NCI-H1105 (cell line): ENCODE results near the gene DCDC2C.

Source experiments
- DNase-seq: peaks from one replicate; lab custom pipeline; 2025; lab: John Stamatoyannopoulos, UW

DCDC2C gene

DNA sequence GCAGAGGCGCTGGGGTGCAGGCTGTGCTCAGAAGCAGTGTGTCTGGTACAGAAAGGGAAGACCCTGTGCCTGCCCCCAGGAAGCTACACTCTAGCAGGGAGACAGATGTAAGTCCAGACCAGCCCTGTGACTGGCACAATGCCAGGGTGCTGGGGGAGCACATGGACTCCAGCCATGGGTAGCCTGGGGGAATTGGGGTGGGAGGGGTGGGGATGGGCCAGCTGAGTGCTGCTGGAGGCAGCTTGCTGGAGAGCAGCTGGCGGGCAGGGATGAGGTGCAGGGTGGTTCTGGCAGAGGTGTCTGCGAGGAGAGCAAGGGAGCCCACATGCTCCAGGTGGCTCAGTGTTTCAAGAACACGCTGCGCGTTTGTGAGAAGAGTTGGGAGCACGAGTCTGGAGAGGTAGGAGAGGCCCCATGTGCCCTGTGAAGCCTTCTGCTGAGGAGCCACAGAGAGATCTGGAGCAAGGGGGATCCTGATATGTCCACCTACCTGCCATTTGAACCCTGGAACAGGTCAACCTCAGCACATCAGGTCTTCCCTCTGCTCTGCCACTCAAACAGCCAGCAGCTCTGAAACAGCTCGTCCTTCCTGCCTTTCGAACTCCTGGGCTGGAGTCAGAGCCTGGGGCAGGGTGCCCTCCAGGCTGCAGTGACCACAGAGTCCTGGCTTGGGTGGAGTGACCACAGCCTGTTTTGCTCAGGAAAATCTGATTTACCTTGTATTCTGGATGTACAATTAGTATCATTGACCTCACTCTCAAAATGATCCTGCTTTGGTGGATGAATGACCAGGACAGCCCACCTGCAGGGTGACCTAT lies 30.3 kb upstream of the DCDC2C start:
- DNase-seq = no peak

DNA sequence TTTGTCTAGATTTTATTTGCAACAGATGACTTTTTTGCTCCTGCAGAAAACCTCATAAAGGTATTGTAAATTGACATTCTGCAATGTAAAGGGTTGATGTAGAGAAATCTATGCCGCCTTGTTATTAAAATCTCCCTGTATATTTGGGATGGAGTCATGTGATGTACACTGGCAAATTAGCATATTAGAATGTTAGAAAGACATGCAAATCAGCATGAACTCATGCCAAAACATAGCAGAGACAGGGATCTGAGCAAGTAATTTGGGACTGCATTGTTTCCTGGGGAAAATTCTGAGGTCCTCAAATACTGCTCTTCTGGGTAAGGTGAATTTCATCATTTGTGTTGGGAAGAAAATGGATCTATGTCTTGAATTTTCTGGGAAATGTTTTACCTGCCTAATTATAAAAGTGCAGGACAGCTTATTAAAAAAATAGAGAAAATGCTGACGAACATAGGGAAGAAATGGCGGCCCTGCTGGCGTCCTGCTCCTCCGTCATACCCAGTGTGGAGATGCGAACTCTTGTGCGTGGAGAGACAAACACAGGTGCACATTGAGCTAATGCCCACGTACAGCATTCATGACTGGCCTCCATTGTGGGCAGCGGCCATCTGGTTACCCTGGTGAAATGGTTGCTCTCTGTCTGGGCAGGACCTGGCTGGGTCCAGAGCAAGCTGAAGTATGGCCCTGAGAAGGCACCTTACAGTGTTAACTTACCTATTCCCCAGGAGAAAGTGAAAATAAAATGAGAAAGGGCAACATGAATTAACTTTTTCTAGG lies 29.1 kb upstream of the DCDC2C start:
- DNase-seq = no peak

DNA sequence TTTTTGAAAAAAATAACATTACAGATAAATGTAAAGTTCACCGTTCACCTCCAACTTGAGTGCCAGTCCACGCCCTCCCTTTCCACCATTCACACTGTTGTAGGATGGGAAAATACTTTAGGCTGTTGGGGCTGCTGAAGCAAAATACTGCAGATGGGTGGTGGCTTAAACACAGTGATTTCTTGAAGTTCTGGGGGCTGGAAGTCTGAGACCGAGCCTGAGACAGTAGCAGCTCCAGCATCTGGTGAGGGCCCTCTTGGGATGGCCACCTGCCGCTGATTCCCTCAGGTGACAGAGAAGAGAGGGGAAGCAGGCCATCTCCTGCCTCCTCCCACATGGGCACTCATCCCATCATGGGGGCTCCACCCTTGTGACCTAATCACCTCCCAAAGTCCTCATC lies 27.7 kb upstream of the DCDC2C start:
- DNase-seq = no peak

DNA sequence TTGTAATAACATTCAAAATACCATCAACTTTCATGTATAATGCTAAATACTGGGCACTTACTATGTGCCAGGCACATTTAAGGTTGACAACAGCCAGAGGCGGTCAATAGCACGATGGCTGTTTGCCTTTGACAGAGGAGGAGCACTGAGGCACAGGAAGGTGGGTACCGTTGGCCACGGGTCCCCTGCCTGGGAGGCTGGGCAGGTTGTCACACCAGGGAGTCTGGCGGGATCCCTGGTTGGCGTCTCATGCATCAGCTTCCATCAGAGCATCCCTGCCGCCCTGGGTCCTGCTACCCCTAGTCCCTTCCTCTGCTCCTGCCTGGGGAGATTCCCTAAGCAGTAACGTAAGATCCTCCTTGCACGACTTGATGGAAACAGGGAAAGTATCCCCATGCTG lies 25.9 kb upstream of the DCDC2C start:
- no peak for DNase-seq

DNA sequence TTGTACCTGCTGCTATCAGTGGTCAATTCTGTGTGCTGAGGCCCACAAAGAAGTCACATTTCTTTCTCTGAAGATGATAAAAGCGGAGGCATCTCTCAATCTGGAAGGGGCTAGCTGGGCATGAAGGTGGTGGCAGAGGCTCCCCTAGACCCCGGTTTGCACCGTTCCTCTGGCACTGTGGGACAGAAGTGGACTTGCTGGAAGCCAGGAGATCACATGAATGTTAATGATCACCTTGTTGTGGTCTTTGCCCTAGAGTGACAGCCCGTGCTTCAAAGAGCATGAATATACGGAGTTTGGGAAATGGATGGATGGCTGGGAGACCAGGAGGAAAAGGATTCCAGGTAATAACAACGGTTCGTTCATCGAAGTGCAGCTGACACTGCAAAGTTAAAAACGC lies 25.2 kb upstream of the DCDC2C start:
- no peak for DNase-seq

DNA sequence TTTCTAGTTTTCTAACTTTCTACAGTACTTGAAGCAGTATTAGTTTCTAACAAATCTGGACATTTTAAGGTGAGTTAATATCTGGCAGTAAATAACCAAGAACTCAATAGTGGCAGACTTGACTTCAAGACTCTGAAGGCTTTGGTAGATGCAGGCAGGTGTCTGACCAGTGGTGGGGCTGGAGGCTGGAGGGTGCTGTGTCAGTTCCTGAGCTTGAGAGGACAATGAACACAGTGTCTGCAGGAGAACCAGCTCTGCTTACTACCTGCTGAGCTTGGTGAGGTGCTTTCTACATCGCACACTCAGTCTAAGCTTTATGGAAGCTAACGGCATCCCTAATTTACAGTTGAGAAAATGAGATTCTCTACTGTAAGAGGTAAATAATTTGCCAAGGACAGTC lies 24.2 kb upstream of the DCDC2C start:
- no peak for DNase-seq

DNA sequence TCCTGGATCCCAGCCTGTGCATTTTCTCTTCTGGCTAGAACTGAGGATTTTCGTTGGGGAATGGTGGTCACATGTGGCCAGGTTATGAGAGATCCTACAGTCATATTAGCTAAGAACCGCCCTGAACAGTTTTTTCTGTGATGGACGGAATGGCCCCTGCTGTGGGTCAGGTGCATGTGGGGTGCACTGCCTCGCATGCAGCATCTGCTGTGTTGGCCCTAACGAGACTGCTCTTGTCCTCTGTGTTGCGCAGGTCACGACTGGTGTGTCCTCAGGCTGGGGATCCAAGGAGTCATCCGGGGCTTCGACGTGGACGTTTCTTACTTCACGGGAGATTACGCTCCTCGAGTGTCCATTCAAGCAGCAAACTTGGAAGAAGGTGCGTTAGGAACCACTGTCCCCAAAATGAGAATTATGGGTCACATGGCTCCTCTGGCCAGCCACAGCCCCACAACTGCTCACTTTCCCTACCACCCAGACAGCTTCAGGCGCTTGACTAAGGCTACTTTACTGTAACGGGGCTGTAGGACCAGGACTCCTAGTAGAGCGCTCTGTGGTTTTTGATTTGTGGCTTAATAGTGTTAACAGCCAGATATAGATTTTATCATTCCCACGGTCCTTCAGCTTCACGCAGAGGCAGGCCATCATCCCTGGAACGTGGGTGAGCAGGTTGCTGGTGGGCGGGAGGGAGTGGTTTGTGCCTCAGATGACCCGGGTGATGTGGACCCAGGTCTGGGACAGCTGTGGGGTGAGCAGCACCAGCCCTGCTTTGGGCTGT lies 23.6 kb upstream of the DCDC2C start:
- DNase-seq = no peak

DNA sequence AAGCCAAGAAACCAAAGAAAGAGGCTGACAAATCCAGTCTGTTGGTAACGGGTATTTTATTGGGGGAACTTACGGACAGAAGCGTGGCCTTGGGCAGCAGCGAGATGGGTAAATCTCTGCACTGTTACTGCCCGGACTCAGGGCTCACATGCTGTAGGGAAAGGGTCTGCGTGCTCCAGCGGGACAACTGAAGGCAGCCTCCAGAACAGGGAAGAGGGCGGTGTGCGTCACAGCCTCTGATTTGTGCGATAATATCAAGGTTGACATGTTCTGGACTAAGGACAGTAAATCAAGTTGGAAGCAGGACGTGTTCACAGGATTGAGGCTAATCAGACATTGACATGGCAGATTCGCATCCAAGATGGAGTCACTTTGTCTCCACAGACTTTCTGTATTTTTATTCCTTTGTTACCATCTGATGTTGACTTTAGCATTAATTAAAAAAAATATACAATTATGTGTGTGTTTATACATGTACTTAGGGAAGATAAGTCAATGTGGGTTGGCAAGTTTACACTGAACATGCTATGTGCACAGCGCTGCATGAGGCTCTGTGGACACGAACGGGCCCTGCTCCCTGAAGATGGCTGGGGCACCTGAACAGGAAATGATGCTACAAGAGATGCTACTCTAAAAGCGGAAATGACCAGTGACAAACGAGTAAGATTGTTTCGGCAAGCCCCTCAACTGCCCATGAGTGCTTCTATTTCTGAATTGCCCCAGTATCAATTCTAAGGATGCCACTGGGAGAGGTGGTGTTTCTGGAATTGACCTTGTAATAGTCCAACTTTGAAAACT lies 22.6 kb upstream of the DCDC2C start:
- DNase-seq = no peak

DNA sequence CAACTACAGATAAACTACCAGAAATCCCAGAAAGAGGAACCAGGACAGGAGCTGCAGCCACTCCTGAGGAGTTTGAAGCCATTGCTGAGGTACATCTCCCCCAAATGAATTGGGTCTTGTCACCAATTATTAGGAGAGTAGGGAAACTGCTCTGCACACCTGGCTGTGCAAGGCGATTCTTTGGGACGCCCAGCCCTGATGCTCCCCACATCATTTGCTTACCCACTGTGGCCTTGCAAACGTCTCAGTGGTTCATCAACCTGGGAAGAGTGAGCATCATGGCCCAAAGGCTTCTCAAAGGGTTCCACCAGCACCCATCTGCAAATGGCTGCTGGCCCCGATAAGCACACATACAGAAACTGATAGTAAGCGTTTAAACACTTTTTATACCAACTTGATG lies 21.8 kb upstream of the DCDC2C start:
- DNase-seq = no peak

DNA sequence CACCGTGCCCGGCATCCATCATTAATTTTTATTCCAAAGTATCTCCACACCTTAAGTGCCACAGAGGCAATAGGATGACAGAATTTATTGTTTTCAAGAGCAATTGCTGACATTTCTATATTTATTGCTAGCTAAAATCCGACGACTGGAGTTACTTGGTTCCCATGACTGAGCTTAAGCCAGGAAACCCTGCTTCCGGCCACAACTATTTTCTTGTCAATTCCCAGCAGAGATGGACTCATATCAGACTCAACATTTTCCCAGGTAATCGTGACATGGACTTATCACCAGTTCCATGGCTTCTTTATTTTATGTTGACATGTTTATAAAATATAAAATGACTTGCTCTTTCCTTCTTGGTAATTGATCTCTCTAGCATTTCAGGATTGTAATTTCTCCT lies 20.6 kb upstream of the DCDC2C start:
- no peak for DNase-seq

DNA sequence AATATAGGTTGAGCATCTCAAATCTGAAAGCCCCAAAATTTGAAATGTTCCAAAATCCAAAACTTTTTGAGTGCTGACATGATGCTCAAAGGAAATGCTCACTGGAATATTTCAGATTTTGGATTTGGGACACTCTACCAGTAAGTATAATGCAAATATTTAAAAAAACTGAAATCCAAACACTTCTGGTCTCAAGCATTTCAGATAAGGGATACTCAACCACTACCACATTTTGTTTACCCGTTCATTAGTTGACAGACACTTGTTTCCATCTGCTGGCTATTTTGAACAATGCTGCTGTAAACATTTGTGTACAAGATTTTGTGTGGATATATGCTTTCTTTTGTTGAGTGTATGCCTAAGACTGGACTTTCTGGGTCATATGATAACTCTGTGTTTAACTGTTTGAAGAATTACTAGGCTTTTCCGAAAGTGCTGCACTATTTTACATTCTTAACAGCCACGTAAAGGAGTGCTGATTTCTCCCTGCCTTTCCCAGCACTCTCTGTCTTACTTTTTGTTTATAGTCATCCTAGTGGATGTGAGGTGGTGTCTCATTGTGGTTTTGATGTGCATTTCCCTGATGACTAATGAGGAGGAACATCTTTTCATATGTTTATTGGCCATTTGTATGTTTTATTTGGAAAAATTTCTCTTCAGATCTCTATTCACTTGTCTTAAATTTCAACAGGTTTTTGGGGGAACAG lies 19.5 kb upstream of the DCDC2C start:
- no peak for DNase-seq

DNA sequence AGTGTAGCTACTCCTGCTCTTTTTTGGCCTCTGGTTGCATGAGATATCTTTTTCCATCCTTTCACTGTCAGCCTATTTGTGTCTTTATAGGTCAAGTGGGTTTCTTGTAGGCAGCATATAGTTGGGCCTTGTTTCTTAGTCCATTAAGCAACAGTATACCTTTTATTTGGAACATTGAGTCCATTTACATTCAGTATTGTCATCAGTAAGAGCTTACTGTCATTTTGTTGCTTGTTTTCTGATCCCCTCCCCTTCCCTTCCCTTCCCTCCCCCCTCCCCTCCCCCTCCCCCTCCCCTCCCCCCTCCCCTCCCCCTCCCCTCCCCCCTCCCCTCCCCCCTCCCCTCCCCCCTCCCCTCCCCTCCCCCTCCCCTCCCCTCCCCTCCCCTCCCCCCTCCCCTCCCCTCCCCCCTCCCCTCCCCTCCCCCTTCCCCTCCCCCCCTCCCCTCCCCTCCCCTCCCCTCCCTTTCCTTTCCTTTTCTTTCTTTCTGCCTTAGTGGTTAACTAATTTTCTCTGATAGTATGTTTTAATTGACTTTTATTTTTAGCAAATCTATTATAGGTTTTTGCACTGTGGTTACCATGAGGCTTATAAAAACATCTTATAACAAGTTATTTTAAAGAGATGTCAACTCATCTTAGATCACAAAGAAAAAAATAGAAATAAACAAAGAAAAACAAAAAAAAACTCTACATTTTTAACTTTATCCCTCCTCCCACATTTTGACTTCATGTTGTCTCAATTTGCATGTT lies 13.2 kb upstream of the DCDC2C start:
- no peak for DNase-seq

DNA sequence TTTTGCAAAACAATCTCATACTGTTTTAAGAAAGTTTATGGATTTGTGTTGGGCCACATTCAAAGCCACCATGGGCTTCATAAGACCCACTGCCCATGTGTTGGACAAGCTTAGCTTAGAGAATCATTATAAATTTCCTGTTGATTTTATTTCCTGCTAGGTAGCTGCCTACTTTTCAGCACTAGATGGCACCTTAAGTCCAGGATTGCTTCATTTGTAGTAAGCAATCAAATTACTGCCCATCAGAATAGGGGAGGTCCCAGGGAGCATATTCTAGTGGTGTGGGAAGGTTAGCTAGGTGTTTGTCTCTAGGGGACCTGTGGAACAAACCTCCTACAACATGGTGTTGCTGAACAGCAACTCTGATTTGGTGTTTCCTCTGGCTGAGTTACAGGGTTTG lies 11.0 kb upstream of the DCDC2C start:
- peak; percentile 4 for DNase-seq

DNA sequence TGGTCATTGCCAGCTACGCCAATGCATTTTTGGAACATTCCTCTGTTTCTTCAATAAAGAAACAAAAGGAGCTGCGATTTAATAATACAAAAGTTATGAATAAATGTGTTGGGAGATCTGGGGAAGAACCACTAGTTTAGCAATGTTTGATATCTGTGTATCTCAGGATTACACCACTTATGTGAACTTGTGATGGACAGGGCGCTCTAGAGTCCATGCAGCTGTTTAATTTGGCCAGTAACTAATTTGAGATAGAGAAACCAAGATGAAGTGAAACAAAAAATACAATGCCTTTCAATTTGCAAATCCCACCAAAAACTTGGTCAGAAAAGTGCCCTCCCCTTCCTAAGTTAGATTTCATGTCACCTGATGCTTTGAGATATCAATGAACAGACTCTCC lies 6.8 kb upstream of the DCDC2C start:
- DNase-seq = no peak

DNA sequence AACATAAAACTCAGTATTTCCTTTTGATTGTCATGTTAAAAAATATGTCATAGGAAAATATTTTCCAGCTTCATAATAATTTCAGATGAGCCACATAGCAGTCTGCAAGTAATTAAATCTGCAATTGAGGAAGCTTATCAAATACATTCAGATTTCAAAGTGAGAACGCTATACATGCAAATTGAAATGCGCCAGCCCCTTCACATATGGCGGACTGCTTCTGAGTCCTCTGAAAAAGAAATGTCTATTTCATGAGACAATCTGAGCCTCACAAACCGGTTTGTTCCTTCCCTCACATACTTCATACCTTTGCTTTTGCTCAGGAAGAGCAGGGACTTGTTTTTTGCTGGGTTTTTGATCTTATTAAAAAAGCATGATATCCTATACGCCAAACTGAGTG lies 2.3 kb upstream of the DCDC2C start:
- no peak for DNase-seq

DNA sequence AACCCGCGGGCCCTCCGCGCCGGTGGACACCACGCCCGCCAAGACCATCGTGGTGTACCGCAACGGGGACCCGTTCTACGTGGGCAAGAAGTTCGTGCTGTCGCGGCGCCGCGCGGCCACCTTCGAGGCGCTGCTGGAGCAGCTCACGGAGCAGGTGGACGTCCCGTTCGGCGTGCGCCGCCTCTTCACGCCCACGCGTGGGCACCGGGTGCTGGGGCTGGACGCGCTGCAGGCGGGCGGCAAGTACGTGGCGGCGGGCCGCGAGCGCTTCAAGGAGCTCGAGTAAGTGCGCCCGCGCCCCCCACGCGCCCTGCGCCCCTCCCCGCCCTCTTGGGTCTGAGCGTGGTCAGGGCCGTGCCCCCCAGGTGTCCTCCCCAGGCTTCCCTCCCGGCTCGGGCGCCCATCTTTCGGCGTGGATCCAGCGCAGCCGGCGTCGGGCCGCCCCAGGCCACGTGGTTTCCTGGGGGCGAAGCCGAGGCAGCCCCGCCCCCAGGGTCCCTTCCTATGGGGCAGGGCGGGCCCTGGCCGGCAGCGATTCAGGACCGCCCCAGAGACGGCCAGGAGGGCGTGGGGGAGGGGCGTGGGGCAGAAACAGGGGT lies 481 bp downstream of the DCDC2C start:
- no peak for DNase-seq

DNA sequence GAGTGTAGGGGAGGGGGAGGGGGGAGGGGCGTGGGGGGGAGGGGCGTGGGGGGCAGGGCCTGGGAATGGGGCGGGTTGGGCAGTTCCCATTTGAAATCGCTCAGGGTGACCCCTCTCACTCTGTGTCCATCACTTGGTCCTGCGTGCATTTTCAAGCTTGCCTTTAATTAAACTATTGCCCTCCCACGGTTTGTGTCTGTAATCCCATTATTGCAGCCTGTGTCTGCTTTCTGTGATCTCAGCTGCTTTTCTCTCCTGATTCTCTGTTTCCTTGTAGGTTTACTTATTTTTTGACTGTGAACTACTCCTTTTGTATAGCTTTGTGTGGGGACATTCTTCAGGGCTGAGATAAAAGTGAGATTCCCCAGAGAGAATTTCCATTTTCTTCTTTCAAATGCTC lies 1.3 kb downstream of the DCDC2C start:
- no peak for DNase-seq

DNA sequence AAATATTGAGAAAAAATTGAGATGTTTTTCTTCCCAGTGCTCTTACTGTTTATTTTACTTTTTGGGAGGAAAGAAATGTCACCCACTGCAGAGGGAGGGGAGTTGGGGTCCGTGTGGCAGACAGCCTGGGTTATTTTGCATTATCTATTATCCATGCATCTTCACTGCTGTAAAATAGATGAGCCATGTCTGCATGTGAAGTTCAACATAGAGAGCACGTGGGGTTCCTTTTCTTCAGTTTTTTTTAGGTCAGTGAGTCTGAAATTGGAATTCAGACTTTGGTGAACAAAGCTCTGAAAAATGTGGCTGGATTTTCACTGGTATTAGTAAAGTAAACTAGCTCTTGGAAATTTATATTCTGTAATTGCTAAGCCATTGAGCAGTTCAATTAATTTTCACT lies 2.4 kb downstream of the DCDC2C start:
- no peak for DNase-seq

DNA sequence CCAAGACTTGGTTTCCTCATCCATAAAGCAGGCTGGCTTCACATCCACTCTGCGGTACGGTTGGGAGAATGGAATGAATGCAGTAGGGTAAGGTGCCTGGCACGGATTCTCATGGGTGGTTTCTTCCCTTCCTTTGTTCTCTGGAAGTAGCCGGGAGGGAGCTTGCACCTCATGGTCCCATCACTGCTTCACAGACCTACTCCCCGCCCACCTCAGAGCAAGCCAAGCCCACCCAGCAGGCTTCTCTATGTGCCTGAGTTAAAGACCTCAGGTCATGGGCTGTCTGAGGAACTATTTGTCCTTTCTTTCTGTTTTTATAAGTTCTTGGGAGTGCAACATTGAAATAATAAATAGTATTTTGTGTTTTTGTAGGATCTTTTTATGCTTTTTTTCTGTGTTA lies 3.5 kb downstream of the DCDC2C start:
- DNase-seq = no peak

DNA sequence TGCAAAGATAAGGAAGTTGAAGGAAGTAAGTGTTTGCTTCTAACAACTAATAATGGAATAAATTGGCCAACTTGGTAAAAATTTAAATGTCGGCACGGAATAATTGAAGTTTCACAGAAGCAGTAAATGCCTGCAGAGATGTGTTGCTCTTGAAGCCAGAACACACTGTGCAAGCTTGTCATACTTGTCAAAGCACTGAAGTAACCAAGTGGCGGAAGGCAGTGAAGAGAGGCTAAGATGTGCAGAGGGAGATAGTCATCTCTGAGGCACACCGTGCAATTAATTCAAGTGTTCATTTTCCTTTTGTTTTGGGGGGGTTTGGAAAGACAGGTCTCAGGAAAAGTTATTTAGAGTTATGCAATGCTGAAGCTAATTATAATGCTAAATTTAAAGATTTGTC lies 5.2 kb downstream of the DCDC2C start:
- no peak for DNase-seq
